Measurements from ENCODE around the gene TMEM176B. TPM values are rescaled to one million over a fixed set of nuclear protein-coding genes. Genes with fewer than 3 reads are reported as not detected.

Gene TMEM176B
- total RNA-seq, 1 experiment from 2014 or later: 0.31 TPM

- intact Hi-C loops (cut with micrococcal nuclease; ENCODE audit: unreplicated experiment): no loop called here
- no peak for DNase-seq (ENCODE audit: low read depth, low spot score)
These were observed 30.8 kb upstream of the TMEM176B start for GRCh38 chr7:150830937-150831336.

GRCh38 chr7:150829426-150829825 is 29.3 kb upstream of the TMEM176B start:
- DNase-seq (ENCODE audit: low read depth, low spot score): no peak
- H3K36me3 ChIP-seq (ENCODE audit: control insufficient read depth, insufficient read depth, low read length): no peaks in the 10 kb centered on the region
- POLR2A ChIA-PET: no interaction called here
- no TSS peak for BruUV-seq (replicated peaks)
- TF ChIP-seq CTCF (IDR thresholded peaks at IDR 0.05) (no peak), SIN3A (IDR thresholded peaks at IDR 0.05; ENCODE audit: borderline replicate concordance, insufficient read depth, low read depth, low read length) (no peak), REST (IDR thresholded peaks at IDR 0.05; ENCODE audit: insufficient read depth in 1 of 2, low read depth in 2 of 2, low read length in 1 of 2) (no peak), POLR2AphosphoS5 (IDR thresholded peaks at IDR 0.05; ENCODE audit: low read depth, low read length) (no peak), TCF7L2 (IDR thresholded peaks at IDR 0.05; ENCODE audit: low read depth, low read length) (no peak)
- no peaks in the 10 kb centered on the region for H3K4me1 ChIP-seq (ENCODE audit: control insufficient read depth, insufficient read depth, low read length)
- CTCF ChIA-PET: interaction anchor here (0.7 kb wide), 1 partner anchor 35 kb away, joined by 3 read pairs; no protein-coding TSS in a partner anchor
- in situ Hi-C loops (cut with HindIII; ENCODE audit: low pct_unique_long_range_greater_than_20kb, low sequenced_read_pairs) (no loop called here), intact Hi-C loops (cut with micrococcal nuclease; ENCODE audit: unreplicated experiment) (no loop called here)
- ATAC-seq: no peak
- no peak overlapping the region for H3K27ac ChIP-seq (ENCODE audit: low read length)
- no peak overlapping the region for H3K4me3 ChIP-seq (ENCODE audit: low read depth in 2 of 2, low read length in 2 of 2)
- H3K27me3 ChIP-seq (ENCODE audit: control insufficient read depth, insufficient read depth, low read length): 0 out of 2 replicates have a peak, but pooled peaks cover 3% of the 10 kb centered on the region
- H3K9me3 ChIP-seq (ENCODE audit: control insufficient read depth, insufficient read depth, low read depth, low read length): no peaks in the 10 kb centered on the region

More at GRCh38 chr7:150830937-150831336, 30.8 kb upstream of the TMEM176B start:
- in situ Hi-C loops (cut with HindIII; ENCODE audit: low pct_unique_long_range_greater_than_20kb, low sequenced_read_pairs): no loop called here
- Histone ChIP-seq H3K9me3 (ENCODE audit: control insufficient read depth, insufficient read depth, low read depth, low read length) (no peaks in the 10 kb centered on the region), H3K4me3 (ENCODE audit: low read depth in 2 of 2, low read length in 2 of 2) (no peak overlapping the region), H3K4me1 (ENCODE audit: control insufficient read depth, insufficient read depth, low read length) (no peaks in the 10 kb centered on the region), H3K27ac (ENCODE audit: low read length) (no peak overlapping the region), H3K27me3 (ENCODE audit: control insufficient read depth, insufficient read depth, low read length) (0 out of 2 replicates have a peak, but pooled peaks cover 3% of the 10 kb centered on the region), H3K36me3 (ENCODE audit: control insufficient read depth, insufficient read depth, low read length) (no peaks in the 10 kb centered on the region)
- ATAC-seq: no peak
- ChIA-PET POLR2A (no interaction called here), CTCF (no interaction called here)
- BruUV-seq (replicated peaks): no TSS peak
- TF ChIP-seq CTCF (IDR thresholded peaks at IDR 0.05): no peak
- TF ChIP-seq POLR2AphosphoS5 (IDR thresholded peaks at IDR 0.05; ENCODE audit: low read depth, low read length): no peak
- TF ChIP-seq SIN3A (IDR thresholded peaks at IDR 0.05; ENCODE audit: borderline replicate concordance, insufficient read depth, low read depth, low read length): no peak
- no peak for TF ChIP-seq REST (IDR thresholded peaks at IDR 0.05; ENCODE audit: insufficient read depth in 1 of 2, low read depth in 2 of 2, low read length in 1 of 2)
- TF ChIP-seq TCF7L2 (IDR thresholded peaks at IDR 0.05; ENCODE audit: low read depth, low read length): no peak
